ENCODE measurements around the gene LDB1.

DNA sequence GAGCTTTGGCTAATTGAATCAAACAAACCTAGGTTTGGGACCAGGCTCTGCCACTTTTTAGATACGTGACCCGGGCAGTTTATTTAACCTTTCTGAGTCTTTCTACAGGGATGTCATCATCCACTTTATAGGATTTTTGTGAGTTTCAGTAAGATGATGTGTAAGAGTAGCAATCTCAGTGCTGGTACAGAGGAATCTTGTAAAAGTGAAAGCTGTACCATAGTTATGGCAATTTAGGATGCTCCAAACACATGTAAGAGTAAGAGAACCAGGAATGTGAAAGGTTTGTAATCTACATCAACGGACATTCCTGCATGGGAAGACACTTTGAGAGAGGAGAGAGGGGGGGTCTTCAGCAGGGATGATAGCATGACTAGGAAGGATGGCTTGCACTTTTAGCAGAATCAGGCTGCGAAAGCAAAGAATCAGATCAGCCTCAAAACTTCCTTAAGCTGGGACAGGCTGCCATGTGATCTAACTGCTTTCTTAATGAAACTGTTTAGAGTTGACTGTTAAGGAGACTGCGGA, 33.0 kb upstream of the LDB1 start:
- TF ChIP-seq, protein P1, sequence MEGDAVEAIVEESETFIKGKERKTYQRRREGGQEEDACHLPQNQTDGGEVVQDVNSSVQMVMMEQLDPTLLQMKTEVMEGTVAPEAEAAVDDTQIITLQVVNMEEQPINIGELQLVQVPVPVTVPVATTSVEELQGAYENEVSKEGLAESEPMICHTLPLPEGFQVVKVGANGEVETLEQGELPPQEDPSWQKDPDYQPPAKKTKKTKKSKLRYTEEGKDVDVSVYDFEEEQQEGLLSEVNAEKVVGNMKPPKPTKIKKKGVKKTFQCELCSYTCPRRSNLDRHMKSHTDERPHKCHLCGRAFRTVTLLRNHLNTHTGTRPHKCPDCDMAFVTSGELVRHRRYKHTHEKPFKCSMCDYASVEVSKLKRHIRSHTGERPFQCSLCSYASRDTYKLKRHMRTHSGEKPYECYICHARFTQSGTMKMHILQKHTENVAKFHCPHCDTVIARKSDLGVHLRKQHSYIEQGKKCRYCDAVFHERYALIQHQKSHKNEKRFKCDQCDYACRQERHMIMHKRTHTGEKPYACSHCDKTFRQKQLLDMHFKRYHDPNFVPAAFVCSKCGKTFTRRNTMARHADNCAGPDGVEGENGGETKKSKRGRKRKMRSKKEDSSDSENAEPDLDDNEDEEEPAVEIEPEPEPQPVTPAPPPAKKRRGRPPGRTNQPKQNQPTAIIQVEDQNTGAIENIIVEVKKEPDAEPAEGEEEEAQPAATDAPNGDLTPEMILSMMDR (IDR thresholded peaks at IDR 0.05; ENCODE audit: low read depth, low read length), result no peak
- TF ChIP-seq EZH2phosphoT487 (IDR thresholded peaks at IDR 0.05; ENCODE audit: low read depth), result no peak

All from OCI-LY3 (cell line).